Lower leg skin (tissue), 3 donors: ENCODE data around the gene INTS3.

Experiments
- CTCF ChIP-seq, 3 donors: fragments of 450-650 bp; IDR thresholded peaks; one replicate each; pipeline ENCODE4 v1.5.1; 2016; ENCODE audit warnings: antibody characterized with exemption in 3 of 3, mild to moderate bottlenecking in 3 of 3, moderate library complexity in 2 of 3
- POLR2A ChIP-seq, 2 donors: fragments of 450-650 bp; IDR thresholded peaks; one replicate each; pipeline ENCODE4 v1.6.1; 2016 to 2017; ENCODE audit warnings: antibody characterized with exemption in 2 of 2, mild to moderate bottlenecking in 1 of 2, moderate library complexity in 1 of 2

GRCh38 chr1:153775458-153776327, 47.8 kb downstream of the INTS3 start:
- TF ChIP-seq CTCF (IDR thresholded peaks at IDR 0.05) (no peak), POLR2A (IDR thresholded peaks at IDR 0.05) (no peak)
